Activated CD4-positive, alpha-beta T cell treated with anti-CD3 and anti-CD28 coated beads, Interleukin-2, Interleukin-4, amounts not matched to agents 100 ng/mL and 50 ng/mL, durations not matched to agents 16 hours and 8 hours (primary cell): ENCODE data around the gene KAZN.

Source experiments
- DNase-seq: peaks from one replicate; pipeline ENCODE4 v3.0.0-alpha.2; 2020; ENCODE audit warnings: low spot score

The KAZN gene

GRCh38 chr1:14677292-14677971 is 78.9 kb downstream of the KAZN start:
- DNase-seq: no peak

- DNase-seq: no peak
These were observed 79.6 kb downstream of the KAZN start for GRCh38 chr1:14678011-14678638.

- DNase-seq: no peak
These were observed 80.7 kb downstream of the KAZN start for GRCh38 chr1:14679027-14679688.

GRCh38 chr1:14681182-14681581 is 82.7 kb downstream of the KAZN start:
- no peak for DNase-seq

- DNase-seq: no peak
These were observed 84.6 kb downstream of the KAZN start for GRCh38 chr1:14682941-14683621.

GRCh38 chr1:14685078-14685477 is 86.6 kb downstream of the KAZN start:
- DNase-seq: no peak

GRCh38 chr1:14686701-14687100 is 88.2 kb downstream of the KAZN start:
- DNase-seq: no peak

GRCh38 chr1:14687147-14687546 is 88.7 kb downstream of the KAZN start:
- DNase-seq: no peak

- DNase-seq: no peak
These were observed 91.6 kb downstream of the KAZN start for GRCh38 chr1:14689996-14690615.

- no peak for DNase-seq
These were observed 95.5 kb downstream of the KAZN start for GRCh38 chr1:14693949-14694348.

- DNase-seq: no peak
These were observed 96.1 kb downstream of the KAZN start for GRCh38 chr1:14694589-14694988.

GRCh38 chr1:14696761-14697160 is 98.3 kb downstream of the KAZN start:
- DNase-seq: no peak

- no peak for DNase-seq
These were observed 98.9 kb downstream of the KAZN start for GRCh38 chr1:14697353-14697752.

GRCh38 chr1:14698314-14698713 is 99.8 kb downstream of the KAZN start:
- DNase-seq: no peak

GRCh38 chr1:14699620-14700019 is 101.1 kb downstream of the KAZN start:
- DNase-seq: no peak

GRCh38 chr1:14704846-14705245 is 106.4 kb downstream of the KAZN start:
- DNase-seq: peak; percentile 1

GRCh38 chr1:14705824-14706223 is 107.3 kb downstream of the KAZN start:
- no peak for DNase-seq

- no peak for DNase-seq
These were observed 108.1 kb downstream of the KAZN start for GRCh38 chr1:14706631-14707030.

GRCh38 chr1:14707531-14708445 is 109.3 kb downstream of the KAZN start:
- no peak for DNase-seq

- no peak for DNase-seq
These were observed 111.8 kb downstream of the KAZN start for GRCh38 chr1:14710331-14710730.

GRCh38 chr1:14712136-14712535 is 113.7 kb downstream of the KAZN start:
- DNase-seq: no peak
